Pancreas (tissue), 10 donors: ENCODE data around the gene PROSER2. TPM values are rescaled to one million over a fixed set of nuclear protein-coding genes. Genes with fewer than 3 reads are reported as not detected.
A peak's percentile ranks its signal among the peaks of the same experiment; 100 is the strongest.

Experiments
- ATAC-seq, 4 donors: fragments of 200-7000 bp; cut with Tn5 transposase; one replicate each; pipeline versions ENCODE4 v1.8.0 to v1.9.1; 2020; ENCODE audit warnings: mild to moderate bottlenecking in 4 of 4, moderate library complexity in 4 of 4
- DNase-seq, 6 donors: peaks; one replicate each; pipeline ENCODE4 v3.0.0-alpha.2; 2020
- FAIRE-seq: peaks from 2 replicates; lab custom pipeline; 2012; peaks lifted over from hg19 to GRCh38; lab: Jason Lieb, UNC
- H3K27ac ChIP-seq, 4 donors: fragments of 200-600 bp; sonication (generic); 1 replicate in 3 of 4; 2 replicates in 1 of 4; pipeline versions ENCODE4 v1.5.0 to v1.8.0; 2020
- H3K27me3 ChIP-seq, 4 donors: fragments of 200-600 bp; one replicate each; pipeline ENCODE4 v1.8.0; 2021
- H3K36me3 ChIP-seq, 3 donors: fragments of 200-600 bp; sonication (generic) in 1 of 3; one replicate each; pipeline versions ENCODE4 v1.5.0 to v1.8.0; 2020 to 2021
- H3K4me1 ChIP-seq, 3 donors: fragments of 200-600 bp; one replicate each; pipeline ENCODE4 v1.8.0; 2021
- H3K4me3 ChIP-seq, 4 donors: fragments of 200-600 bp; sonication (generic) in 2 of 4; one replicate each; pipeline versions ENCODE4 v1.5.0 to v1.8.0; 2020 to 2021
- H3K9me3 ChIP-seq, 4 donors: fragments of 200-600 bp; one replicate each; pipeline ENCODE4 v1.8.0; 2021
- CTCF ChIP-seq, 4 donors: fragments of 200-600 bp; sonication (generic) in 3 of 4; IDR thresholded peaks; one replicate each; pipeline versions ENCODE4 v1.5.0 to v1.8.0; 2021; ENCODE audit warnings: antibody characterized with exemption in 4 of 4
- WGBS, 2 donors: extraction: QIAGEN DNeasy Blood & Tissue Kit; methylation state at CpG; one replicate each; pipeline ENCODE4 v1.1.7; 2013; 5-methylcytosine and 5-hydroxymethylcytosine counted together
- intact Hi-C, 3 donors: fragments of 100-400 bp; cut with DNase I; formaldehyde crosslinking; loops; one replicate each; pipeline versions ENCODE4 v1.11.1 to v1.14.2; 2022
- polyA plus RNA-seq, 2 donors: library from polyadenylated mRNA; stranded (reverse); fragments of 200-250 nt; gene quantifications; one replicate each; pipeline ENCODE4 v1.2.3, GENCODE V29; 2013
- total RNA-seq, 6 donors: library from RNA; stranded (reverse); fragmentation: NEBNext Ultra II Directional in 4 of 6; extraction: Animal tissue kit (Norgen Biotek cat#: 25700) in 4 of 6; gene quantifications; one replicate each; pipeline versions ENCODE4 v1.2.1 to v1.2.4, GENCODE V29; 2021 to 2023
- donor health status: healthy with polysubstance abuse.
- donor health status: DM: no; HTN: no; CAD: no; lungs with moderate emphysema.
- donor health status: DM: no; HTN: no; CAD: no.
- donor health status: control.
- donor health status: control.
- donor health status: Bipolar disorder and iron deficiency.
- donor health status: DM: yes; HTN: yes; CAD: no.
- donor health status: DM: no; HTN: no; CAD: no.
- donor health status: DM: no; HTN: no; CAD: no.
- donor health status: DM: yes; HTN: yes; CAD: no.

Gene PROSER2
- total and polyA plus RNA-seq, 8 donors: 5.7 to 21.2 (median 11.0) TPM

DNA sequence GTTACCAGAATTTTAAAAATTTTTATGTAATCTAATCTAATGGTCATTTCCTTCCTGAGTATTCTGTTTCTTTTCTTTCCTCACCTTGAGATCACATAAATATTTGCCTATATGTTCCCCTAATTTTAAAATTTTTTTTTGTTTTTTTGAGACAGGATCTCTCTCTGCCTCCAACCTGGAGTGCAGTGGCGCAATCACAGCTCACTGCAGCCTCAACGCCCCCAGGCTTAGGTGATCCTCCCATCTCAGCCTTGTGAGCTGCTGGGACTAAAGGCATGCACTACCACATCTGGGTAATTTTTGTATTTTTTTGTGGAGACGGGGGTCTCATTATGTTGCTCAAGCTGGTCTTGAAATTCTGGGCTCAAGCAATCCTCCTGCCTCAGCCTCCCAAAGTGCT, 4.1 kb upstream of the PROSER2 start:
- no peak for FAIRE-seq
- Histone ChIP-seq H3K27me3 (no peaks in the 10 kb centered on the region), H3K4me3 (no peak overlapping the region), H3K27ac (no peak overlapping the region), H3K9me3 (no peaks in the 10 kb centered on the region), H3K36me3 (no peaks in the 10 kb centered on the region), H3K4me1 (no peaks in the 10 kb centered on the region)
- WGBS, 2 donors: 71 to 73% methylated on average over 3 of the region's 3 CpGs
- intact Hi-C loops: no loop called here
- TF ChIP-seq CTCF (IDR thresholded peaks at IDR 0.05): no peak
- ATAC-seq: no peak
- no peak for DNase-seq

- DNase-seq (no peak), FAIRE-seq (no peak), ATAC-seq (no peak)
- intact Hi-C loops: no loop called here
- Histone ChIP-seq H3K27ac (no peak overlapping the region), H3K9me3 (no peaks in the 10 kb centered on the region), H3K4me1 (peaks cover 0 to 10% (median 9%) of the 10 kb centered on the region in 3 donors), H3K36me3 (no peaks in the 10 kb centered on the region), H3K27me3 (no peaks in the 10 kb centered on the region), H3K4me3 (no peak overlapping the region)
- no peak for TF ChIP-seq CTCF (IDR thresholded peaks at IDR 0.05)
- WGBS, 2 donors: 58 to 62% methylated on average over 5 of the region's 5 CpGs
These were observed 965 bp upstream of the PROSER2 start for GRCh38 chr10:11822026-11822756.

- peak overlapping the region; percentile 63 to 85 (median 81) for H3K27ac ChIP-seq
- H3K9me3 ChIP-seq: no peaks in the 10 kb centered on the region
- FAIRE-seq: no peak
- WGBS, 2 donors: 42 to 55% methylated on average over 8 of the region's 8 CpGs
- no peaks in the 10 kb centered on the region for H3K36me3 ChIP-seq
- peak overlapping the region; percentile 51 to 94 (median 86) for H3K4me3 ChIP-seq
- ATAC-seq: no peak
- DNase-seq: no peak
- H3K27me3 ChIP-seq: no peaks in the 10 kb centered on the region
- intact Hi-C loops: no loop called here
- no peak for TF ChIP-seq CTCF (IDR thresholded peaks at IDR 0.05)
- H3K4me1 ChIP-seq: peaks cover 0 to 10% (median 9%) of the 10 kb centered on the region in 3 donors
These were observed 391 bp upstream of the PROSER2 start for GRCh38 chr10:11822809-11823121.

- H3K36me3 ChIP-seq: no peaks in the 10 kb centered on the region
- peaks cover 0 to 10% (median 9%) of the 10 kb centered on the region in 3 donors for H3K4me1 ChIP-seq
- no peak for TF ChIP-seq CTCF (IDR thresholded peaks at IDR 0.05)
- DNase-seq (no peak), ATAC-seq (peak in 3 of 4 donors; percentile 2 to 6 (median 3)), FAIRE-seq (no peak)
- no peaks in the 10 kb centered on the region for H3K27me3 ChIP-seq
- no peaks in the 10 kb centered on the region for H3K9me3 ChIP-seq
- WGBS, 2 donors: 6 to 10% methylated on average over 6 of the region's 6 CpGs
- intact Hi-C loops: no loop called here
- H3K27ac ChIP-seq: peak overlapping the region; percentile 63 to 85 (median 81)
- peak overlapping the region; percentile 51 to 94 (median 86) for H3K4me3 ChIP-seq
These were observed 812 bp downstream of the PROSER2 start for GRCh38 chr10:11823989-11824346.

GRCh38 chr10:11824376-11824775, 1.2 kb downstream of the PROSER2 start:
- WGBS, 2 donors: 15 to 22% methylated on average over 6 of the region's 6 CpGs
- Histone ChIP-seq H3K9me3 (no peaks in the 10 kb centered on the region), H3K4me1 (peaks cover 0 to 10% (median 9%) of the 10 kb centered on the region in 3 donors), H3K36me3 (no peaks in the 10 kb centered on the region), H3K27me3 (no peaks in the 10 kb centered on the region), H3K4me3 (peak overlapping the region; percentile 51 to 94 (median 86)), H3K27ac (peak overlapping the region; percentile 63 to 85 (median 81))
- FAIRE-seq (no peak), ATAC-seq (peak in 1 of 4 donors; percentile 24), DNase-seq (no peak)
- no peak for TF ChIP-seq CTCF (IDR thresholded peaks at IDR 0.05)
- intact Hi-C loops: no loop called here
